HFFc6 (cell line): ENCODE results near the gene GALNT10. TPM values are rescaled to one million over a fixed set of nuclear protein-coding genes. Genes with fewer than 3 reads are reported as not detected.
A peak's percentile ranks its signal among the peaks of the same experiment; 100 is the strongest.

Experiments used
- DNase-seq: peaks from one replicate; pipeline ENCODE4 v3.0.0-alpha.2; 2018
- H3K27ac Mint-ChIP-seq: 2 replicates; pipeline ENCODE4 v1.8.0; 2020; ENCODE audit warnings: mild to moderate bottlenecking, mixed read lengths
- H3K27me3 Mint-ChIP-seq: 2 replicates; pipeline ENCODE4 v1.8.0; 2021; ENCODE audit warnings: mild to moderate bottlenecking, moderate library complexity, mixed read lengths; ENCODE audit not compliant: insufficient read depth
- H3K36me3 Mint-ChIP-seq: 2 replicates; pipeline ENCODE4 v1.8.0; 2021; ENCODE audit warnings: low read depth, mixed read lengths
- H3K4me1 Mint-ChIP-seq: 2 replicates; pipeline ENCODE4 v1.8.0; 2020; ENCODE audit warnings: low read depth, mixed read lengths
- H3K4me3 Mint-ChIP-seq: 2 replicates; pipeline ENCODE4 v1.8.0; 2020; ENCODE audit warnings: mild to moderate bottlenecking, moderate library complexity, mixed read lengths
- H3K9me3 Mint-ChIP-seq: 2 replicates; pipeline ENCODE4 v1.8.0; 2020; ENCODE audit warnings: mild to moderate bottlenecking, mixed read lengths
- CTCF ChIP-seq: fragments of 200-600 bp; sonication (generic); IDR thresholded peaks from 2 replicates; pipeline ENCODE4 v1.5.0; 2021; ENCODE audit warnings: antibody characterized with exemption, mild to moderate bottlenecking
- total RNA-seq, 6 experiments: library from RNA; stranded (reverse); fragmentation: NEBNext Ultra II Directional; extraction: Animal tissue kit (Norgen Biotek cat#: 25700); gene quantifications; 2 replicates in 1 of 6; 3 replicates in 5 of 6; pipeline ENCODE4 v1.2.3, GENCODE V29; 2021

The GALNT10 gene
- total RNA-seq, 6 experiments from 2014 or later = 129 to 161 (median 157) TPM

- DNase-seq = no peak
- H3K27ac Mint-ChIP-seq = no peak overlapping the region
- H3K9me3 Mint-ChIP-seq = no peaks in the 10 kb centered on the region
- no peaks in the 10 kb centered on the region for H3K4me1 Mint-ChIP-seq
- no peak overlapping the region for H3K4me3 Mint-ChIP-seq
- no peak for TF ChIP-seq CTCF
- no peaks in the 10 kb centered on the region for H3K36me3 Mint-ChIP-seq
- peaks cover 9% of the 10 kb centered on the region for H3K27me3 Mint-ChIP-seq
Measured at GRCh38 chr5:154172785-154173184, 17.7 kb upstream of the GALNT10 start.

- H3K4me3 Mint-ChIP-seq = no peak overlapping the region
- H3K27ac Mint-ChIP-seq = no peak overlapping the region
- H3K4me1 Mint-ChIP-seq = no peaks in the 10 kb centered on the region
- no peaks in the 10 kb centered on the region for H3K9me3 Mint-ChIP-seq
- no peak for TF ChIP-seq CTCF
- peaks cover 12% of the 10 kb centered on the region for H3K27me3 Mint-ChIP-seq
- DNase-seq = no peak
- no peaks in the 10 kb centered on the region for H3K36me3 Mint-ChIP-seq
Measured at GRCh38 chr5:154174091-154174490, 16.4 kb upstream of the GALNT10 start.

GRCh38 chr5:154176181-154176580 lies 14.4 kb upstream of the GALNT10 start:
- no peak for DNase-seq
- no peaks in the 10 kb centered on the region for H3K4me1 Mint-ChIP-seq
- H3K27ac Mint-ChIP-seq = no peak overlapping the region
- H3K4me3 Mint-ChIP-seq = no peak overlapping the region
- H3K36me3 Mint-ChIP-seq = no peaks in the 10 kb centered on the region
- no peak for TF ChIP-seq CTCF
- H3K27me3 Mint-ChIP-seq = peaks cover 15% of the 10 kb centered on the region
- no peaks in the 10 kb centered on the region for H3K9me3 Mint-ChIP-seq

GRCh38 chr5:154178661-154179060 lies 11.9 kb upstream of the GALNT10 start:
- TF ChIP-seq CTCF = no peak
- no peak for DNase-seq
- H3K9me3 Mint-ChIP-seq = no peaks in the 10 kb centered on the region

GRCh38 chr5:154179846-154180710 lies 10.5 kb upstream of the GALNT10 start:
- peaks cover 14% of the 10 kb centered on the region for H3K27me3 Mint-ChIP-seq
- peak; percentile 60 for DNase-seq

More at GRCh38 chr5:154178661-154179060, 11.9 kb upstream of the GALNT10 start:
- Mint-ChIP-seq H3K36me3 (no peaks in the 10 kb centered on the region), H3K27ac (no peak overlapping the region), H3K4me1 (no peaks in the 10 kb centered on the region), H3K27me3 (peaks cover 14% of the 10 kb centered on the region), H3K4me3 (no peak overlapping the region)

More at GRCh38 chr5:154179846-154180710, 10.5 kb upstream of the GALNT10 start:
- no peaks in the 10 kb centered on the region for H3K4me1 Mint-ChIP-seq
- no peaks in the 10 kb centered on the region for H3K36me3 Mint-ChIP-seq
- peak; percentile 85 for TF ChIP-seq CTCF
- H3K9me3 Mint-ChIP-seq = no peaks in the 10 kb centered on the region
- H3K27ac Mint-ChIP-seq = no peak overlapping the region
- no peak overlapping the region for H3K4me3 Mint-ChIP-seq
